IPS-15b (cell line): Measurements from ENCODE around the gene GFRA4.

Experiments
- H3K27me3 ChIP-seq: one replicate; pipeline ENCODE4 v1.6.1; 2013; ENCODE audit warnings: low read length; ENCODE audit not compliant: control insufficient read depth, insufficient read depth
- H3K36me3 ChIP-seq: one replicate; pipeline ENCODE4 v1.6.1; 2013; ENCODE audit warnings: low read length; ENCODE audit not compliant: control insufficient read depth, insufficient read depth
- H3K4me1 ChIP-seq: one replicate; pipeline ENCODE4 v1.6.1; 2013; ENCODE audit warnings: mild to moderate bottlenecking, low read length; ENCODE audit not compliant: control insufficient read depth, insufficient read depth
- H3K4me3 ChIP-seq: one replicate; pipeline ENCODE4 v1.5.1; 2013; ENCODE audit warnings: low read depth, low read length
- H3K9ac ChIP-seq: one replicate; pipeline ENCODE4 v1.6.1; 2013; ENCODE audit warnings: low read depth, mild to moderate bottlenecking, low read length
- H3K9me3 ChIP-seq: one replicate; pipeline ENCODE4 v1.6.1; 2013; ENCODE audit warnings: mild to moderate bottlenecking, low read length; ENCODE audit not compliant: control insufficient read depth, insufficient read depth

The GFRA4 gene

GRCh38 chr20:3702611-3703391 is 39.6 kb upstream of the GFRA4 start:
- Histone ChIP-seq H3K9me3 (no peaks in the 10 kb centered on the region), H3K36me3 (no peaks in the 10 kb centered on the region), H3K27me3 (no peaks in the 10 kb centered on the region), H3K4me1 (no peaks in the 10 kb centered on the region), H3K9ac (no peak overlapping the region), H3K4me3 (no peak overlapping the region)

DNA sequence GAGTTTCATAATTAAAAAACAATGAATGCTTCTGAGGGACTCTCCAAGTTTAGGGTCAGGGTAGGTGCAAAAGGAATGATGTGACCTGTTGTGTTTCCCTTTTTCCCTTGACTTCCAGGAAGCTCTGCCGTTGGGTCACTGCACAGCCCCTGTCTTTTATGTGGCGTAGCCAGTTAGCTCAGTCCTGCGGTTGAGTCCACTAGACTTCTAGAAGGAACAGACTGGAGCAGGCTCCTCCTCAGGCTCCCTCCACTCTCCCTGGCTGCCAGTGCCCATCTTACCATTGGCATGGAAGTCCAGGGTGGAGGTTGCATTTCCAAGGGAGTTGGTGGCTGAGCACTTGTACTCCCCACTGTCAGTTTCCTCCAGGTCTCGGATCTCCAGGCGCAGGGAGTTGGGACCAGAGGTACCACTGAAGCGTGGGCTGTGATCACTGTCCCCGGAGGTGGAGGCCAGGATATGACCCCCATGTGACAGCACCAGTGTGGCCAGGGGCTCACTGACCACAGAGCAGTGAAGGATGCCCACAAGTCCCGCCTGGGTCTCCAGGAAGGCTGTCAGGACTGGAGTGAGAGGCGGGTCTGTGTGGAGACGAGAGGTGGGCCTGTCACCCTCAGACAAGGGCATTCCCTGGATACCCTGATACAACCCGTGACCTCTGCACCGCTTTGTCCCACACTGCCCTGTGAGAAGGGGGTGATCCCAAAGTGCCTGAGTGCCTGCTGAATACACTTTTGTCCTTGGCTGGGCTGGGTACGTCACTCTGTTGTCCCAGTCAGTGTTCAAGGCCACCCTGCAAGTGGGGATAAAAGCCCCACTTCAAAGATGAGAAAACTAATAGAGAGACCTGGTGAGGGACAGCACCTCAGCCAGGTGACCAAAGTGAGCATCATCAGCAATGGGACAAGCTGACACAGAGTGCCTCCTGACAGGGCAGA is 38.1 kb upstream of the GFRA4 start:
- Histone ChIP-seq H3K36me3 (no peaks in the 10 kb centered on the region), H3K4me3 (no peak overlapping the region), H3K27me3 (no peaks in the 10 kb centered on the region), H3K9me3 (no peaks in the 10 kb centered on the region), H3K9ac (no peak overlapping the region), H3K4me1 (no peaks in the 10 kb centered on the region)

GRCh38 chr20:3699037-3699436 is 35.8 kb upstream of the GFRA4 start:
- no peaks in the 10 kb centered on the region for H3K9me3 ChIP-seq
- no peaks in the 10 kb centered on the region for H3K36me3 ChIP-seq
- H3K4me1 ChIP-seq: no peaks in the 10 kb centered on the region
- no peak overlapping the region for H3K9ac ChIP-seq
- no peaks in the 10 kb centered on the region for H3K27me3 ChIP-seq
- no peak overlapping the region for H3K4me3 ChIP-seq

- no peak overlapping the region for H3K9ac ChIP-seq
- no peaks in the 10 kb centered on the region for H3K9me3 ChIP-seq
- no peaks in the 10 kb centered on the region for H3K27me3 ChIP-seq
Observed at GRCh38 chr20:3698591-3699001, 35.4 kb upstream of the GFRA4 start.

DNA sequence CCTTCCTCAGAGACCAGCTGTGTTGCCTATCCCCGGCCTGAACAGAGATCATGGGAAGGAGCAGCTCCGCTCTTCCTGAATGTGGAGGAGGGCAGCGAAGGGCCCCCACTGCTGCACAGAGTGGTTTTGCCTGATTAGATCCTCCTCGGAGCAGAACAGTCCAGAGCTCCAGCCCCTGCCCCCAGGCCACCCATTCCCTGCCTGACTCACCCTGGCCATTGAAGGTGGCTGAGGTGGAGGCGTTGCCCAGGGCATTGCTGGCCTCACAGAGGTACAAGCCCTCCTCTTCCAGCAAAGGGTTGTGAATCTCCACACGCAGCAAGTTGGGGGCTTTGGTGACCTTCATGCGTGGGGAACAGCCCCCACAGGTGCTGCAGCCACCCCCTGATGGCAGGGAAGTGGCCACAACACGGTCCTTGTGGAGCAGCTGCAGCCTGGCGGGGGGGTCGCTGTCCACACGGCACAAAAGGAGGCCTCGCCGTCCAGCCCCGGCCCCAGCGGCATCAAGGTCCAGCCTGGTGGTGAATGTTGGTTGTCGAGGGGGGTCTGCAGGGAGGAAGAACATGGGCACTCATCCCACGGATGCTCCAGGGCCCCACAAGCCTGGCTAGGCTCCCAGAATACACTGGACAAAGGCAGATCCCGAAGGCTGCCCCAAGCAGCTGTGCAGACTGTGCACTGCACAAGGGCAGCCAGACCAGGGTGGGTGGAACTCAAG is 34.5 kb upstream of the GFRA4 start:
- Histone ChIP-seq H3K9ac (no peak overlapping the region), H3K4me3 (no peak overlapping the region), H3K4me1 (no peaks in the 10 kb centered on the region), H3K36me3 (no peaks in the 10 kb centered on the region), H3K9me3 (no peaks in the 10 kb centered on the region), H3K27me3 (no peaks in the 10 kb centered on the region)

More at GRCh38 chr20:3698591-3699001, 35.4 kb upstream of the GFRA4 start:
- no peaks in the 10 kb centered on the region for H3K4me1 ChIP-seq
- H3K36me3 ChIP-seq: no peaks in the 10 kb centered on the region
- no peak overlapping the region for H3K4me3 ChIP-seq

DNA sequence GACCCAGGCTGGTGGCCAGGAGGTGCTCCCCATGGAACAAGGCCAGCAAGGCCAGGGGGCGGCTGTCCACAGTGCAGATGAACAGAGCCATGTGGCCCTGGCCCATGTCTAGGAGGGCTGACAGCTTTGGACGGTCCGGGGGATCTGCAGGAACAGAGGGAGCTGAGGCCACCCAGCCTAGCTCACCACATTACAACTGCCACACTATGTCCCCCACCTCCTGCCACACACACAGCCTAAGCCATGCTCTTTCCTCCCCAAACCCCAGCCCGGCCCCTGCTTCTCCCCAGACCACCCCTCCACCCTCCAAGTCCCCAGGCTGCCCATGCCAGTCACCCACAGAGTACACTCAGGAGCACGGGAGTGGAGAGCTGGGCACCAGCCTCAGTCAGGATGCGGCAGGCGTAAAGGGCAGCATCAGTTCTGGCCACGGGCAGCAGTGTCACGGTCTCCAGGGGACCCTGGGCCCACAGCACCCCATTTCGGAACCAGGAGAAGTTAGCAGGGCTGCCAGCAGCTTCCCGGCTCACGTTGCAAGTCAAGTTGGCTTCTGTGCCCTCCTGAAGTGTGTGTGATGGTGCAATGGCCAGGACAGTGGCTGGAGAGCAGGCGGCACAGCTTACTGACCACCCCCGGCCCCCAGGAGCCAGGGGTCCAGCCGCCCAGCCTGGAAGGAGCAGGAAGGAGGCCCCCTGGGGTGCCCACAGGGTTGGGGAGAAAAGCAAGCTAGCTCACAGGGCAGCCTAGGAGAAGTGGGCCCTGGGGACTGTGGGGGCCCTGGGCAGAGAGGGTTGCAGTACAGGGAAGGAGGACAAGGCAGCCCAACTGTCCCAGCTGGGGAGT is 33.8 kb upstream of the GFRA4 start:
- no peak overlapping the region for H3K9ac ChIP-seq
- H3K36me3 ChIP-seq: no peaks in the 10 kb centered on the region
- no peak overlapping the region for H3K4me3 ChIP-seq
- no peaks in the 10 kb centered on the region for H3K9me3 ChIP-seq
- no peaks in the 10 kb centered on the region for H3K4me1 ChIP-seq
- H3K27me3 ChIP-seq: no peaks in the 10 kb centered on the region

- Histone ChIP-seq H3K9me3 (no peaks in the 10 kb centered on the region), H3K36me3 (no peaks in the 10 kb centered on the region), H3K9ac (no peak overlapping the region), H3K4me3 (no peak overlapping the region), H3K4me1 (no peaks in the 10 kb centered on the region), H3K27me3 (no peaks in the 10 kb centered on the region)
Observed at GRCh38 chr20:3696200-3696599, 33.0 kb upstream of the GFRA4 start.

DNA sequence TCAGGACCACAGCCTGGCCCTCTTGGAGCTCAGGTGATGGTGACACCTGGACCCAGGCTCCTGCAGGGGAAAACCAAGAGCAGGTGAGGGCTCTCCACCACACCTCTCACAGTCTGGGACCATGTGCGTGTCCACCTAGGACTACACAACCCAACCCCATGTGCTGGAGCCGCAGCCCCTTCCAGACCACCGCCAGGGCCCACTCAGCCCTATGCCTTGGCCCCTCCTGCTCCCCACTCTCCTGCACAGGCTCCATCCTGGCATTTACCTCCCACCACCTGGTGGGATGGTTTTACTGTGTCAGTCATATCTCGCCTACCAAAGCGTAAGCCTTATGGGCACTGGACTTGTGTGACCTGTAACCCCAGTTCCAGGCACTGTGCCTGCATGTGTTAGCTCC is 31.7 kb upstream of the GFRA4 start:
- no peaks in the 10 kb centered on the region for H3K27me3 ChIP-seq

DNA sequence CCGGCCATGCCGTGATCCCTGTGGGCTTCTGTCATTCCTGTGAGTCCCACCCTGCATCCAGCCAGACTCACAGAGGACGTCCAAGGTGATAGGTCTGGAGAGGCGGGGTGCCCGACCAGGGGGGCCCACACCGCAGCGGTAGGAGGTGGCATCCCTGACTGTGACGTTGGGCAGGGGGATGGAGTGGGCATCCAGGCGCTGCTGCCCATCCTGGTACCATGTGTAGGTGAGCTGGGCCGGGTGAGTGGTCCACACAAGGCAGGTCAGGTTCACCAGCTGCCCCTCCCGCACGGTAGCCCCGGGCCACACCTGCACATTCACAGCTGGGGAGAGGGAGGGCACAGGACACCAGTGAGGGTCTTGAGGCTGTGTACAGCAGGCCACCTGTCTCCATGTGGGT is 30.2 kb upstream of the GFRA4 start:
- Histone ChIP-seq H3K9ac (no peak overlapping the region), H3K4me1 (no peaks in the 10 kb centered on the region), H3K27me3 (no peaks in the 10 kb centered on the region), H3K9me3 (no peaks in the 10 kb centered on the region), H3K4me3 (no peak overlapping the region), H3K36me3 (no peaks in the 10 kb centered on the region)

More for the DNA sequence above, 31.7 kb upstream of the GFRA4 start:
- Histone ChIP-seq H3K9ac (no peak overlapping the region), H3K9me3 (no peaks in the 10 kb centered on the region), H3K4me3 (no peak overlapping the region), H3K4me1 (no peaks in the 10 kb centered on the region), H3K36me3 (no peaks in the 10 kb centered on the region)

GRCh38 chr20:3692706-3693294 is 29.6 kb upstream of the GFRA4 start:
- Histone ChIP-seq H3K4me3 (no peak overlapping the region), H3K4me1 (no peaks in the 10 kb centered on the region), H3K9ac (no peak overlapping the region), H3K27me3 (no peaks in the 10 kb centered on the region), H3K36me3 (no peaks in the 10 kb centered on the region), H3K9me3 (no peaks in the 10 kb centered on the region)
